Cardiac septum (tissue), 1 donor: ENCODE data around the gene CRTC3. TPM values are rescaled to one million over a fixed set of nuclear protein-coding genes. Genes with fewer than 3 reads are reported as not detected.
"Not testable (repeated sequence)": the region's sequence is repeated elsewhere in the genome, so short reads cannot be mapped to it uniquely, and the experiment has no call there.

ENCODE experiments used
- DNase-seq: peaks from one replicate; pipeline ENCODE4 v3.0.0-alpha.2; 2020; ENCODE audit warnings: low spot score
- intact Hi-C: fragments of 100-400 bp; cut with DNase I; formaldehyde crosslinking; loops from one replicate; pipeline ENCODE4 v1.14.0; 2022
- total RNA-seq: library from RNA; stranded (reverse); fragmentation: NEBNext Ultra II Directional; extraction: Animal tissue kit (Norgen Biotek cat#: 25700); gene quantifications from one replicate; pipeline ENCODE4 v1.2.1, GENCODE V29; 2021
- donor health status: DM: no; HTN: no; CAD: no.

CRTC3 gene
- total RNA-seq, 1 donor from 2014 or later: 30.4 TPM

DNA sequence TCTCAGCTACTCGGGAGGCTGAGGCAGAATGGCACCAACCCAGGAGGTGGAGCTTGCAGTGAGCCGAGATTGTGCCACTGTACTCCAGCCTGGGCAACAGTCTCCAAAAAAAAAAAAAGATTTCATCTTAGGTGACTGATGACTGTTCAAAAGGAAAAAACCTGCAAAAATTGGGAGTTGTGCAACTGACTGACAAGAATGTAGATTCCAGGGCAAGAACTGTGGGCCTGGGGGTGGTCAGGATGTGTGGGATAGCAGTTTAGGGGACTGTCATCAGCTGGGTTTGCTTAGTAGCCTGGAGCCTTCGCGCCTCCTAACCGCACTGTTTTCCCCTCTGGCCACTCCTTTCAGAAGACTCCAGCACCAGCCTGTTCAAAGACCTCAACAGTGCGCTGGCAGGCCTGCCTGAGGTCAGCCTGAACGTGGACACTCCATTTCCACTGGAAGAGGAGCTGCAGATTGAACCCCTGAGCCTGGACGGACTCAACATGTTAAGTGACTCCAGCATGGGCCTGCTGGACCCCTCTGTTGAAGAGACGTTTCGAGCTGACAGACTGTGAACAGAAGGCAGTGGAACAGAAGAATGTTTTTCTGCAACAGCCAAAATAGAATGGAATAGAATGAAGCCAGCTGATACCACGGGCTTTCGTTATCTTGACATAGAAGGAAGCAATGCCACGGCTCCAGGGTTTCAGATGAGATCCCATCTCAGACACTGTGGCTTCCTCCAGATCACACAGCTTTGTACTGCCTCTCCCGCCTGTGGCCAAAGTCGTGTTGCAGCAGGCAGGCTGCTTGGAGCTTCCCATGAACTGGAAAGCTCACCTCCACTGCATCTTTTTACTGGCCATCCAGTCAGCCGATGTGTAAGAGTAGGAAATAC, 112.1 kb downstream of the CRTC3 start:
- DNase-seq: no peak
- intact Hi-C loops: no loop called here

DNA sequence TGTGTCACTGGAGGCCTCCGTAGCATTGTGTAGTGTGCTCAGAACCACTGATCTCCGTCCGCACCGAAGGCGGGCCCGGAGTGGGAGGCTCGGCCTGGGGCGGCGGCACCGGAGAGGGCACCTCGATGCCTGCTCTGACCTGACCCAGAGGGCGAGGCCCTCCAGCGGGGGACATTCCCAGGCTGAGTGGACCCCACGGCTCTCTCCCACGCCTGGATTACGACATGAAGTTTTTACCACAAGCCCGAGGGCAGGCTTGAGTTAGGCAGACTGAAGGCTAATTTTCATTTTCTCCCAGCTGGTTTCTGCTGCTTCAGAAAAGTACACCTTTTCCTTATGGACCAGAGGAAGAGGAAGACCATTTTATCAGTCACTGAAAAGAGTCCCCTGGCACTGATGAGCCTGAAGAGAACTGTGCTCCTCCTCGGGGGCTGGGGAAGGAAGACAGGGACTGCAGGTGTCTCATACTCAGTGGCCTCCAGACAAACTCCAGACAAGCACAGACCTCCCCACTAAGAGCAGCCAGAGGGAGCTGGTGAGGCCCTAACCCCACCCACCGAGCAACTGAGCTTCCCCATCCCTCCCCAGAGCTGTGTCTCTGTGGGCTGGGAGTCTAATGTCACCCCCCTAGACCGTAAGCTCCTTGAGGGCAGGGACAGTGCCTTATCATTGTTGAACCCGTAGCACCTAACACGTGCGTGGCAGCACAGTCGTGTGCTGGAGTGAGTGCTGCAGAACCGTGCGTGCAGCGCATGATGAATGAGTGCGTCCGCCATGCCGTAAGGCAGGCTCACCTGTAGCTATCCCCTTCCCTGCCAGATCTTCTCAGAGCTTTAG, 113.0 kb downstream of the CRTC3 start:
- intact Hi-C loops: no loop called here
- peak; percentile 24 for DNase-seq

DNA sequence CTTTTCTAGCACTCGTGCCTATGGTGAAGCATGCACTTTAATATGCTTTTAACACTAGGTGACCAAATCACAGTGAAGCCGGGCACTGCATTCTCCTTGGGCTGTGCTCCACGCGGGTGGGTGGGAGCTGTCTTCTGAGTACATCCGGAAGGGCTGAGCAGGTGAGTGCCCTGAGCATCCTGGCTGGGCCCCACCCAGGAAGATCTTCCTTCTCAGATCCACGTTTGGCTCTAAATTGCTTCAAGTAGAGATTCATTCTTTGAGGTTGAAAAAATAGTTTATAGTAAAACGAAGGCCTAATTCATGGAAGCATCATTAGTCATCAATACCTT, 113.5 kb downstream of the CRTC3 start:
- intact Hi-C loops: no loop called here
- DNase-seq: no peak

GRCh38 chr15:90644526-90644925, 114.8 kb downstream of the CRTC3 start:
- intact Hi-C loops: no loop called here
- DNase-seq: peak; percentile 38

GRCh38 chr15:90644952-90645725, 115.4 kb downstream of the CRTC3 start:
- intact Hi-C loops: loop anchor here (5.0 kb wide), 1 partner anchor 287 kb away; the partner anchor contains the start of gene HDDC3
- DNase-seq: peak; percentile 47

DNA sequence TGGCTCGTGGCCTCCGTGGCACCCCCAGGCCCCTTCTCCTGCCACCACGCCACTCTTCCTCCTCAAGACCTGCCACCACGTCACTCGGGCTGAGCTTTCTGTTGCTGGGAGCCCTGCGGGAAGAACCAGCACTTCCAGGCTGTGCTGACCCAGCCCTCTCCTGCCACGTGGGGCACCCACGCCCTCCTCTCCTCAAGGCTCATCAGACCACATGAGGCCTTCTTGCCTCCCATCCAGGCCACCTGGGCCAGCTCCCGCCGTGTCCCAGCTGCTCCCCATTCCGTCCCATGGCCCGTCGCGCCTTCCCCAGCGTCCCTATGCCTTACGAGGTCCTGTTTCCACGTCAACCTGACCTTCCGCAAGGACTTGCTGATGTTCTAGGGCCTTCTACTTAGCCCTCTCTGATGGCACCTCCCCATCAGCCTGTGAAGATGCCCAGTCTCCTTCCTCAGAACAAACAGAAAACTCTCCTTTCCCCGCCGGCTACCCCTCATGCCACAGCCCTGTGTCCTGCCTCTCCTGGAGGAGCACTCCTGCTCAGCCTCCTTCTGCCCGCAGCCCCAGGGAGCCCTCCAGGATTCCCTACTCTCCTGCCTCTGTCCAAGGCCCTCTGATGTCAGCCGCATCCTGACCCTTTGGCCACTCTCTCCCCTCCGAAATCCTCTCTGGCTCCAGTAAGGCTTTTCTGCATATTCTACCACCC, 116.3 kb downstream of the CRTC3 start:
- DNase-seq: peak; percentile 76
- intact Hi-C loops: loop anchor here (5.0 kb wide), 1 partner anchor 286 kb away; the partner anchor contains the start of gene HDDC3

DNA sequence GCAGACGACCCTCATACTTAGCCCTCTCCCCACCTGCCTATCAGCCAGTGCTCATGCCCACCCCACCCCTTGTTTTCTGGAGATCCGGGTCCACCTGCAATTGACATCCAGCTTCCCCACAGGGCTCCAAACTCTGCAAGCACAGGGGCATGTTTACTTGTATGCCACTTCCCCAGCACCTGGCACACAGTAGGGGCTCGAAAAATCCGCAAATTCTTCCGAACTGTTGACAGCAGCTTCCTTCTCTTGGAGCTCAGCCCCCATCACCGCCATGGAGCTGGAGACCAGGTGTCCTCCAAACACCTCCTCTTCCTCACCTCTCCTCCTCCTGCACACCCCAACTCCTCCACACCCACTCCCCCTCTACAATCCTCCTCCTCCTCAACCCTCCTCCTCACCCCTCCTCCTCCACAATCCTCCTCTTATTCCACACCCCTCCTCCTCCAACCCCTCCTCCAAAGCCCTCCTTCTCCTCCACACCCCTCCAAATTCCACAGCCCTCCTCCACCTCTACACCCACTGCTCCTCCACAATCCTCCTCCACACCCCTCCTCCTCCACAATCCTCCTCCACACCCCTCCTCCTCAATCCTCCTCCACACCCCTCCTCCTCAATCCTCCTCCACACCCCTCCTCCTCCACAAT, 117.1 kb downstream of the CRTC3 start:
- DNase-seq: peak; percentile 61
- intact Hi-C loops: loop anchor here (5.0 kb wide), 1 partner anchor 286 kb away; the partner anchor contains the start of gene HDDC3

DNA sequence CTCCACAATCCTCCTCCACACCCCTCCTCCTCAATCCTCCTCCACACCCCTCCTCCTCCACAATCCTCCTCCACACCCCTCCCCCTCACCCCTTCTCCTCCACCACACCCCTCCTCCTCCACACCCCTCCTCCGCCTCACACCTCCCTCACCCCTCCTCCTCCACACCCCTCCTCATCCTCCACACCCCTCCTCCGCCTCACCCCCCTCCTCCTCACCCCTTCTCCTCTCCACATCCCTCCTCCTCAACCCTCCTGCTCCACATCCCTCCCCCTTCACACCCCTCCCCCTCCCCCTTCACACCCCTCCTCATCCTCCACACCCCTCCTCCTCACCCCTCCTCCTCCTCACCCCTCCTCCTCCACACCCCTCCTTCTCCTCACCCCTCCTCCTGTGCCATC, 117.6 kb downstream of the CRTC3 start:
- DNase-seq: no peak
- intact Hi-C loops: loop anchor here (5.0 kb wide), 1 partner anchor 285 kb away; the partner anchor contains the start of gene HDDC3

GRCh38 chr15:90648137-90649070, 118.7 kb downstream of the CRTC3 start:
- intact Hi-C loops: loop anchor here (1.0 to 5.0 kb wide), 3 partner anchors 46 to 284 kb away; partner anchors contain the start of gene HDDC3
- peak; percentile 85 for DNase-seq

DNA sequence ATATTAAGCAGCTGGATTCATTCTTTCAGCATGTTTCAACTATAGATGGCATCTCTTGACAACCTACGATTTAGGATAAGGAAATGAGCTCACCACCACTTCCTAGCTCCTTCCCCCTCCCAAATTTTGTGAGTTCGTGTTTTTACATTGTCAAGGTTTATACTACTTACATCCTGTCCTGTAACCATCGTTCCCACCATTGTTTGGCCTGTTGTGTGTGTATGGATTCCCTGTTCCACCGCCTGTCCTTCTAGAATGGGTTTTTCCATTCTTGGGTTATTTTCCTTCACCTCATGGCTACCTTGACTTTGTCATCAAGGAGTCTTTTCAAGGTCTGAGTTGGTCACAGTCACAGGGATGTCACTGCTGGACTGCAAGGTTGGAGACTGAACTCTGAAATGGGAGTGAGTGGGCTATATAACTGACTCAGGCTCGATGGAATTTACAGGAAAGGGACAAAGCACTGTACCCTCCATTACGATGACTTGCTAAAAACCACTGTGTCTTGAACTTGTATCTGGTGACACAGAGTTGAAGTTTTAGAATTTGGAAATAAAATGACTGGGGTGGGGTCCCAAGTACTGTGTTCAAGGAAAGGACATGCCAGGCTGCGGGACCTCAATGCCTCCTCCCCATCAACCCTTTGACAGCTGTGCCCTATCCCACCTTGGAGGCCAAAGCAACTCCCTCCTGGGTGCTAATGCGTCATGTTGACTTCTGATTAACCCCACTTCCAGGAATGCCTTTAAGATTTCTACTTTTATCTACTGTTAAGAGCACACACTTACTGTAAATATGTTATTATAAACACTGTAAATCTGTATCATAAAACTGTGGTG, 120.6 kb downstream of the CRTC3 start:
- peak; percentile 19 for DNase-seq
- intact Hi-C loops: no loop called here

DNA sequence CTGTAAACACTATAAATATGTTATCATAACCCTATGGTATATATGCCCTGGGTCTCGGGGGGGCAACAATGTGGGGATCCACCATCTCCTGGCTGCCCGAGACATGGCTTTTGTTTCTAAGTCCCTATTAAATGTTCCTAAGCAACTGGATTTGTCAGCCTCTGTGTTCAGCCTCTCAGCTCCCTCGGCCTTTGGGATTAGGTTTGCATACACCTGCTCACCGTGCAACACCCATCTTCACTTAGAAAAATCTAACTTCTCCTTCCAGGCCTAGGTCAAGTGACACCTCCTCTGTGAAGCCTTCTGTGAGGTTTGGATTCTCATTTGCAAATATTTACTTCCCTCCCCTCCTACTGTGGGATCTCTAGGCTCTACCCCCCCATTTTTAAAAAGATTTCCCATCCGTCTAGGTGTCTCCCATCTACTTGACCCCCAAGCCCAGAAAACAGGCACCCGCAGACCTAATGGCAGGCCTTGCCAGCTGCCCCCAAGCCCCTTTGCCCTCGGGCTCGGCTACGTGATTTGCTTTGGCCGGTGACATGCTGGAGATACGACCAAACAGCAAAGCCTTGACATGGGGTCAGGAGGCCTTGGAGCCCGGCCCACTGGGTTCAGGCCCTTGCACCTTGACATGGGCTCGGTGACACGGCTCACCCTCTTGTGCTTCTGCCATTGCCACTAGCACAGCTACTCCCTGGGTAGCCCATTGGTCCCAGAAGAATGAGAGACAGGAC, 121.4 kb downstream of the CRTC3 start:
- peak; percentile 58 for DNase-seq
- intact Hi-C loops: no loop called here

- intact Hi-C loops: no loop called here
- DNase-seq: peak; percentile 66
These were observed 124.8 kb downstream of the CRTC3 start for GRCh38 chr15:90654233-90655136.

- DNase-seq, intact Hi-C loops: not testable (repeated sequence)
These were observed 127.9 kb downstream of the CRTC3 start for GRCh38 chr15:90657520-90658172.

DNA sequence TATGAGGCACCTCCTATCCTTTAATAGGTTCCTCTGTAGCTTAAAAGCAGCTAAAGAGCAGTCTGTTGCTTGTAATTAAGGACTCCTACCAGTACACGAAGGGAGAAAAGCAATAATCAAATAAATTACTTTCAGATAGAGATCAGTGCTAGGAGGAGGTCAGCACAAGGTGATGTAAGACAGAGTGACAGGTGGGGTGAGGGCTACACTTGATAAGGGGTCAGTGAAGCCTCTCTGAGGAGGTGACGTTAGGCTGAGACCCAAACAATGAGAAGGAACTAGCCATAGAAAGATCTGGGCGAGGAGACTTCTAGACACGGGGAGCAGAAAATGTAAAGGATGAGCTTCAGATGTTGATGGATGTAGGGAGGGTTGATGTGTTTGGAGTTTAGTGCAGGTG, 129.8 kb downstream of the CRTC3 start:
- intact Hi-C loops: no loop called here

More for the DNA sequence above, 129.8 kb downstream of the CRTC3 start:
- DNase-seq: no peak
